Measurements from ENCODE around the gene TMEM163.

The TMEM163 gene

GRCh38 chr2:134738141-134738870 is 19.5 kb upstream of the TMEM163 start:
- no peak overlapping the region for H3K4me3 ChIP-seq (ENCODE audit: low read depth, low read length)
- peak; percentile 7 for DNase-seq (ENCODE audit: low read depth)
- TF ChIP-seq CTCF (conservative IDR thresholded peaks at IDR 0.05; ENCODE audit: low read depth, low read length): no peak

GRCh38 chr2:134737671-134738070 is 18.9 kb upstream of the TMEM163 start:
- DNase-seq (ENCODE audit: low read depth): no peak
- no peak for TF ChIP-seq CTCF (conservative IDR thresholded peaks at IDR 0.05; ENCODE audit: low read depth, low read length)
- no peak overlapping the region for H3K4me3 ChIP-seq (ENCODE audit: low read depth, low read length)

- TF ChIP-seq CTCF (conservative IDR thresholded peaks at IDR 0.05; ENCODE audit: low read depth, low read length): no peak
- no peak overlapping the region for H3K4me3 ChIP-seq (ENCODE audit: low read depth, low read length)
- DNase-seq (ENCODE audit: low read depth): peak; percentile 76
These were observed 17.5 kb upstream of the TMEM163 start for GRCh38 chr2:134736167-134736880.

GRCh38 chr2:134728163-134728562 is 9.4 kb upstream of the TMEM163 start:
- H3K4me3 ChIP-seq (ENCODE audit: low read depth, low read length): no peak overlapping the region
- no peak for DNase-seq (ENCODE audit: low read depth)
- no peak for TF ChIP-seq CTCF (conservative IDR thresholded peaks at IDR 0.05; ENCODE audit: low read depth, low read length)

GRCh38 chr2:134727385-134727784 is 8.6 kb upstream of the TMEM163 start:
- H3K4me3 ChIP-seq (ENCODE audit: low read depth, low read length): no peak overlapping the region
- TF ChIP-seq CTCF (conservative IDR thresholded peaks at IDR 0.05; ENCODE audit: low read depth, low read length): no peak
- peak; percentile 50 for DNase-seq (ENCODE audit: low read depth)

GRCh38 chr2:134726645-134727044 is 7.8 kb upstream of the TMEM163 start:
- no peak for TF ChIP-seq CTCF (conservative IDR thresholded peaks at IDR 0.05; ENCODE audit: low read depth, low read length)
- no peak overlapping the region for H3K4me3 ChIP-seq (ENCODE audit: low read depth, low read length)
- DNase-seq (ENCODE audit: low read depth): no peak
